SK-N-SH treated with all-trans-retinoic acid at 6 μM for 48 hours (cell line): ENCODE measurements around the gene TNP2.

Experiments used
- ATAC-seq: fragments of 200-7000 bp; cut with Tn5 transposase; 3 replicates; pipeline ENCODE4 v1.9.1; 2020; ENCODE audit warnings: mild to moderate bottlenecking, moderate library complexity
- ARNTL ChIP-seq: fragments of 450-650 bp; formaldehyde crosslinking; IDR thresholded peaks from 2 replicates; pipeline ENCODE4 v1.5.0; 2020; ENCODE audit warnings: low read depth, mild to moderate bottlenecking, moderate library complexity, borderline replicate concordance
- BACH2 ChIP-seq: fragments of 250-450 bp; sonication (Bioruptor Pico); IDR thresholded peaks from 2 replicates; pipeline ENCODE4 v1.9.0; 2021; ENCODE audit warnings: mild to moderate bottlenecking, borderline replicate concordance
- CSDC2 ChIP-seq: fragments of 250-450 bp; sonication (Bioruptor Pico); IDR thresholded peaks from 2 replicates; pipeline ENCODE4 v1.5.0; 2020; ENCODE audit warnings: mild to moderate bottlenecking, moderate library complexity
- ESRRG ChIP-seq: fragments of 250-450 bp; sonication (Bioruptor Pico); IDR thresholded peaks from 2 replicates; pipeline ENCODE4 v1.6.1; 2021; ENCODE audit warnings: mild to moderate bottlenecking
- GLIS3 ChIP-seq: fragments of 250-450 bp; sonication (Bioruptor Pico); IDR thresholded peaks from 2 replicates; pipeline ENCODE4 v1.5.0; 2020; ENCODE audit warnings: mild to moderate bottlenecking, moderate library complexity
- ISL1 ChIP-seq: fragments of 250-450 bp; sonication (Bioruptor Pico); IDR thresholded peaks from 2 replicates; pipeline ENCODE4 v2.1.2; 2022; ENCODE audit warnings: mild to moderate bottlenecking, moderate library complexity
- OSR1 ChIP-seq: fragments of 250-450 bp; sonication (Bioruptor Pico); IDR thresholded peaks from 2 replicates; pipeline ENCODE4 v1.8.0; 2022; ENCODE audit warnings: moderate library complexity, mild to moderate bottlenecking, inconsistent platforms
- PPARA ChIP-seq: fragments of 250-450 bp; sonication (Bioruptor Pico); IDR thresholded peaks from 2 replicates; pipeline ENCODE4 v1.5.0; 2020; ENCODE audit warnings: mild to moderate bottlenecking, borderline replicate concordance
- RARB ChIP-seq: fragments of 250-450 bp; sonication (Bioruptor Pico); IDR thresholded peaks from 2 replicates; pipeline ENCODE4 v1.8.0; 2021; ENCODE audit warnings: mild to moderate bottlenecking, moderate library complexity
- SNAI2 ChIP-seq: fragments of 250-450 bp; sonication (Bioruptor Pico); IDR thresholded peaks from 2 replicates; pipeline ENCODE4 v1.5.0; 2020; ENCODE audit warnings: mild to moderate bottlenecking, moderate library complexity
- TCF4 ChIP-seq: fragments of 250-450 bp; sonication (Bioruptor Pico); IDR thresholded peaks from 2 replicates; pipeline ENCODE4 v1.8.0; 2021; ENCODE audit warnings: mild to moderate bottlenecking, moderate library complexity, borderline replicate concordance
- TOX ChIP-seq: fragments of 250-450 bp; sonication (Bioruptor Pico); IDR thresholded peaks from 2 replicates; pipeline ENCODE4 v1.8.0; 2021; ENCODE audit warnings: mild to moderate bottlenecking, moderate library complexity, borderline replicate concordance
- ZC3H10 ChIP-seq: fragments of 250-450 bp; sonication (Bioruptor Pico); IDR thresholded peaks from 2 replicates; pipeline ENCODE4 v1.5.1; 2021; ENCODE audit warnings: mild to moderate bottlenecking, moderate library complexity
- ZFP3 ChIP-seq: fragments of 250-450 bp; sonication (Bioruptor Pico); IDR thresholded peaks from 2 replicates; pipeline ENCODE4 v1.5.0; 2020; ENCODE audit warnings: mild to moderate bottlenecking, moderate library complexity
- ZFP30 ChIP-seq: fragments of 450-650 bp; formaldehyde crosslinking; IDR thresholded peaks from 2 replicates; pipeline ENCODE4 v1.5.0; 2022; ENCODE audit warnings: mild to moderate bottlenecking, moderate library complexity
- ZNF565 ChIP-seq: fragments of 450-650 bp; formaldehyde crosslinking; conservative IDR thresholded peaks from 2 replicates; pipeline ENCODE4 v1.5.0; 2020; ENCODE audit warnings: low read depth, mild to moderate bottlenecking, moderate library complexity
- ZNF70 ChIP-seq: fragments of 450-650 bp; formaldehyde crosslinking; IDR thresholded peaks from 2 replicates; pipeline ENCODE4 v1.5.0; 2020; ENCODE audit warnings: mild to moderate bottlenecking, moderate library complexity
- ZNF8 ChIP-seq: fragments of 450-650 bp; formaldehyde crosslinking; IDR thresholded peaks from 2 replicates; pipeline ENCODE4 v1.5.0; 2020; ENCODE audit warnings: mild to moderate bottlenecking, moderate library complexity
- TF ChIP-seq, protein P1 (sequence below): fragments of 250-450 bp; sonication (Bioruptor Pico); IDR thresholded peaks from 2 replicates; pipeline ENCODE4 v1.5.1; 2020; ENCODE audit warnings: low read depth, mild to moderate bottlenecking, moderate library complexity
- TF ChIP-seq, protein P2 (sequence below): fragments of 250-450 bp; sonication (Bioruptor Pico); IDR thresholded peaks from 2 replicates; pipeline ENCODE4 v1.5.1; 2021; ENCODE audit warnings: mild to moderate bottlenecking, moderate library complexity
- TF ChIP-seq, protein P3 (sequence below): fragments of 250-450 bp; sonication (Bioruptor Pico); IDR thresholded peaks from 2 replicates; pipeline ENCODE4 v1.8.0; 2020; ENCODE audit warnings: mild to moderate bottlenecking, moderate library complexity, borderline replicate concordance
- TF ChIP-seq, protein P4 (sequence below): fragments of 250-450 bp; sonication (Bioruptor Pico); IDR thresholded peaks from 2 replicates; pipeline ENCODE4 v1.8.0; 2021; ENCODE audit warnings: low read depth, mild to moderate bottlenecking, moderate library complexity, borderline replicate concordance

Gene TNP2

DNA sequence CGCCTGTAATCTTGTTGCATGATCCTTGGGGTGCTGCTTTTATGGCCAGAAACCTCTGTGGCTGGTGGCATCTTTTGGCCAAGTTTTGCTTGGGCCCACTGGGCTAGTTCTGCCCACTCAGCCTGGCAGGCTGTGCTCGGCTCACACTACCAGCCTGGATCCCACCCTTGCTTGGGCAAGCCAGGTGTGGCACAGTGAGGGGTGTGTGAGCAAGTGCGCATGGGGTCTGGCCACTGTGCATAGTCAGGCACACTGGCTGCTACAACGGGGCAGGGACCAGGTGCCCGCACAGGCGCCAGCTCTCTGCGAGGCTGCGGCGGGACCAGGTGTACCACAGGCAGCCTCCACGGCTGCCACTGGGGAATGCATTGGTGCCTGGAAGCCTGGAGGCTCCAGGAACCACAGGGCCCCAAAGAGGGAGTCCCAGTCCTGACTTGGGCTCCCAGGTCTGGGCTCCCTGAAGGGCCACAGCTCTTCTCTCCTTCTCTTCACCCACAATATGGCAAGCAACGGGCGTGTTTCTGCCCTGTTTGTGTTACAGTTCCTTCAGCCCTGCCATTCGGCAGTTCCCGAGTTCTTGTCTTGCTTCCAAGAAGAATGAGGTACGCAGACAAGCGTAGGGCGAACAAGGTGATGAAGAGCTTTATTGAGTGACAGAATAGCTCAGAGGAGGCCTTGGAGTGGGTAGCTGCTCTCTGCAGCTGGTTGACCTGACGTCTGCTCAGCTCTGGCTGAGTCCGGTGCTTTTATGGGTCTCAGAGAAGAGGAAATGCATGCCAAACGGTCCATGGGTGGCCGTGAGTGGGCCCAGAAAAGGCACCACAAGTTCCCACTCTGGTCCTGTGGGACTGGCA, 38.7 kb upstream of the TNP2 start:
- TF ChIP-seq RARB (CRISPR knock-in tag) (no peak), CSDC2 (CRISPR knock-in tag) (no peak), ISL1 (CRISPR knock-in tag) (no peak), ZNF565 (CRISPR knock-in tag) (no peak), TOX (CRISPR knock-in tag) (no peak), PPARA (no peak), GLIS3 (no peak), ZNF8 (CRISPR knock-in tag) (no peak)
- TF ChIP-seq, protein P1, sequence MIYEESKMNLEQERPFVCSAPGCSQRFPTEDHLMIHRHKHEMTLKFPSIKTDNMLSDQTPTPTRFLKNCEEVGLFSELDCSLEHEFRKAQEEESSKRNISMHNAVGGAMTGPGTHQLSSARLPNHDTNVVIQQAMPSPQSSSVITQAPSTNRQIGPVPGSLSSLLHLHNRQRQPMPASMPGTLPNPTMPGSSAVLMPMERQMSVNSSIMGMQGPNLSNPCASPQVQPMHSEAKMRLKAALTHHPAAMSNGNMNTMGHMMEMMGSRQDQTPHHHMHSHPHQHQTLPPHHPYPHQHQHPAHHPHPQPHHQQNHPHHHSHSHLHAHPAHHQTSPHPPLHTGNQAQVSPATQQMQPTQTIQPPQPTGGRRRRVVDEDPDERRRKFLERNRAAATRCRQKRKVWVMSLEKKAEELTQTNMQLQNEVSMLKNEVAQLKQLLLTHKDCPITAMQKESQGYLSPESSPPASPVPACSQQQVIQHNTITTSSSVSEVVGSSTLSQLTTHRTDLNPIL = no peak
- TF ChIP-seq, protein P2, sequence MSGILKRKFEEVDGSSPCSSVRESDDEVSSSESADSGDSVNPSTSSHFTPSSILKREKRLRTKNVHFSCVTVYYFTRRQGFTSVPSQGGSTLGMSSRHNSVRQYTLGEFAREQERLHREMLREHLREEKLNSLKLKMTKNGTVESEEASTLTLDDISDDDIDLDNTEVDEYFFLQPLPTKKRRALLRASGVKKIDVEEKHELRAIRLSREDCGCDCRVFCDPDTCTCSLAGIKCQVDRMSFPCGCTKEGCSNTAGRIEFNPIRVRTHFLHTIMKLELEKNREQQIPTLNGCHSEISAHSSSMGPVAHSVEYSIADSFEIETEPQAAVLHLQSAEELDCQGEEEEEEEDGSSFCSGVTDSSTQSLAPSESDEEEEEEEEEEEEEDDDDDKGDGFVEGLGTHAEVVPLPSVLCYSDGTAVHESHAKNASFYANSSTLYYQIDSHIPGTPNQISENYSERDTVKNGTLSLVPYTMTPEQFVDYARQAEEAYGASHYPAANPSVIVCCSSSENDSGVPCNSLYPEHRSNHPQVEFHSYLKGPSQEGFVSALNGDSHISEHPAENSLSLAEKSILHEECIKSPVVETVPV = no peak
- no peak for ATAC-seq

DNA sequence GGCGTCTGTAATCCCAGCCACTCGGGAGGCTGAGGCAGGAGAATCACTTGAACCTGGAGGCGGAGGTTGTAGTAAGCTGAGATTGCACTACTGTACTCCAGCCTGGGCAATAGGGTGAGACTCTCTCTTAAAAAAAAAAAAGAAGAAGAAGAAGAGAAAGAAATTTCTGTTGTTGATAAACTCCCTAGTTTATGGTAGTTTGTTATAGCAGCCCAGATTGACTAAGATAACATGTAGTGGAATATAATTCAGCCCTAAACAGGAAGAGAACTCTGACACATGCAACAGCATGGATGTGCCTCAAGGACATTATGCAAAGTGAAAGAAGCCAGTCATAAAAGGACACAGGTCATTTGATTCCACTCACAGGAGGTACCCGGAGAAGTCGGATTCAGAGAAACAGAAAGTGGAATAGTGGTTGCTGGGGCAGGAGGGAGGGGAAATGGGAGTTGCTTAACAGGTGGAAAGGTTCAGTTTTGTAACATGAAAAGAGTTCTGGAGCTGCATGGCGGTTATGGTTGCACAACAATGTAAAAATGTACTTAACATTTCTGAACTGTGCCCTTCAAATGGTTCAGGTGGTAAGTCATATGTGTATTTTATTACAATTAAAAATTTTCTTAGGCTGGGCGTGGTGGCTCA, 38.0 kb upstream of the TNP2 start:
- TF ChIP-seq CSDC2 (CRISPR knock-in tag) = no peak
- TF ChIP-seq, protein P1 = no peak
- no peak for TF ChIP-seq TOX (CRISPR knock-in tag)
- TF ChIP-seq OSR1 (CRISPR knock-in tag) = no peak
- TF ChIP-seq ZNF8 (CRISPR knock-in tag) = no peak
- TF ChIP-seq, protein P2 = no peak
- no peak for TF ChIP-seq PPARA
- TF ChIP-seq ESRRG = no peak
- no peak for TF ChIP-seq ZNF565 (CRISPR knock-in tag)
- TF ChIP-seq ZFP30 (CRISPR knock-in tag) = no peak
- TF ChIP-seq ISL1 (CRISPR knock-in tag) = no peak
- TF ChIP-seq ZFP3 (CRISPR knock-in tag) = no peak
- TF ChIP-seq ZNF70 (CRISPR knock-in tag) = no peak
- no peak for TF ChIP-seq ZC3H10 (CRISPR knock-in tag)
- no peak for TF ChIP-seq TCF4 (CRISPR knock-in tag)
- TF ChIP-seq, protein P3, sequence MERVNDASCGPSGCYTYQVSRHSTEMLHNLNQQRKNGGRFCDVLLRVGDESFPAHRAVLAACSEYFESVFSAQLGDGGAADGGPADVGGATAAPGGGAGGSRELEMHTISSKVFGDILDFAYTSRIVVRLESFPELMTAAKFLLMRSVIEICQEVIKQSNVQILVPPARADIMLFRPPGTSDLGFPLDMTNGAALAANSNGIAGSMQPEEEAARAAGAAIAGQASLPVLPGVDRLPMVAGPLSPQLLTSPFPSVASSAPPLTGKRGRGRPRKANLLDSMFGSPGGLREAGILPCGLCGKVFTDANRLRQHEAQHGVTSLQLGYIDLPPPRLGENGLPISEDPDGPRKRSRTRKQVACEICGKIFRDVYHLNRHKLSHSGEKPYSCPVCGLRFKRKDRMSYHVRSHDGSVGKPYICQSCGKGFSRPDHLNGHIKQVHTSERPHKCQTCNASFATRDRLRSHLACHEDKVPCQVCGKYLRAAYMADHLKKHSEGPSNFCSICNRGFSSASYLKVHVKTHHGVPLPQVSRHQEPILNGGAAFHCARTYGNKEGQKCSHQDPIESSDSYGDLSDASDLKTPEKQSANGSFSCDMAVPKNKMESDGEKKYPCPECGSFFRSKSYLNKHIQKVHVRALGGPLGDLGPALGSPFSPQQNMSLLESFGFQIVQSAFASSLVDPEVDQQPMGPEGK (CRISPR knock-in tag) = no peak
- ATAC-seq = no peak

DNA sequence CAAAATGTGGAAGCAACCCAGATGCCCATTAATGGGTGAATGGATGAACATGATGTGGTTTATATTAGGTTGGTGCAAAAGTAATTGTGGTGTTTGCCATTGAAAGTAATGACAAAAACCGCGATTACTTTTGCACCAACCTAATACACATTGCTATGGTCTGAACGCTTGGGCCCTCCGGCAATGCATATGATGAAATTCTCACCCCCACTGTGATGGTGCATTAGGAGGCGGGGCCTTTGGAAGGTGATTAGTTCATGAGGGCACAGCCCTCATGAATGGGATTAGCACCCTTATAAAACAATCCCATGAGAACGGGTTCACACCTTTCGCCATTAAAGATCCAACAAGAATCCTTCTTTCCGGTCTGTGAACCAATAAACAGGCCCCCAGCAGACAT, 37.3 kb upstream of the TNP2 start:
- ATAC-seq = no peak
- TF ChIP-seq, protein P4, sequence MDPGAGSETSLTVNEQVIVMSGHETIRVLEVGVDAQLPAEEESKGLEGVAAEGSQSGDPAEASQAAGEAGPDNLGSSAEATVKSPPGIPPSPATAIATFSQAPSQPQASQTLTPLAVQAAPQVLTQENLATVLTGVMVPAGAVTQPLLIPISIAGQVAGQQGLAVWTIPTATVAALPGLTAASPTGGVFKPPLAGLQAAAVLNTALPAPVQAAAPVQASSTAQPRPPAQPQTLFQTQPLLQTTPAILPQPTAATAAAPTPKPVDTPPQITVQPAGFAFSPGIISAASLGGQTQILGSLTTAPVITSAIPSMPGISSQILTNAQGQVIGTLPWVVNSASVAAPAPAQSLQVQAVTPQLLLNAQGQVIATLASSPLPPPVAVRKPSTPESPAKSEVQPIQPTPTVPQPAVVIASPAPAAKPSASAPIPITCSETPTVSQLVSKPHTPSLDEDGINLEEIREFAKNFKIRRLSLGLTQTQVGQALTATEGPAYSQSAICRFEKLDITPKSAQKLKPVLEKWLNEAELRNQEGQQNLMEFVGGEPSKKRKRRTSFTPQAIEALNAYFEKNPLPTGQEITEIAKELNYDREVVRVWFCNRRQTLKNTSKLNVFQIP (CRISPR knock-in tag) = no peak
- TF ChIP-seq ZNF70 (CRISPR knock-in tag) (no peak), SNAI2 (CRISPR knock-in tag) (no peak), CSDC2 (CRISPR knock-in tag) (no peak), ARNTL (CRISPR knock-in tag) (no peak), ZC3H10 (CRISPR knock-in tag) (no peak), ISL1 (CRISPR knock-in tag) (no peak), BACH2 (CRISPR knock-in tag) (no peak), ZNF8 (CRISPR knock-in tag) (no peak)
- TF ChIP-seq, protein P2 = no peak
